Spleen (tissue), 11 donors: ENCODE measurements around the gene PPM1H. TPM values are rescaled to one million over a fixed set of nuclear protein-coding genes. Genes with fewer than 3 reads are reported as not detected.
A peak's percentile ranks its signal among the peaks of the same experiment; 100 is the strongest.

Source experiments
- DNase-seq: peaks from one replicate; pipeline ENCODE4 v3.0.0-alpha.2; 2020
- H3K27ac ChIP-seq, 8 donors: fragments of 200-600 bp; sonication (generic) in 7 of 8; 1 replicate in 4 of 8; 2 replicates in 4 of 8; pipeline versions ENCODE4 v1.5.0 to v1.8.0; 2016 to 2021; ENCODE audit warnings: inconsistent platforms in 4 of 8, mild to moderate bottlenecking in 4 of 8, moderate library complexity in 1 of 8
- H3K27me3 ChIP-seq, 7 donors: fragments of 200-600 bp; sonication (generic) in 6 of 7; replicated peaks in 1 of 7; 1 replicate in 4 of 7; 2 replicates in 3 of 7; pipeline versions ENCODE4 v1.5.0 to v1.8.0; 2016 to 2021; ENCODE audit warnings: inconsistent platforms in 3 of 7, mild to moderate bottlenecking in 1 of 7
- H3K36me3 ChIP-seq, 6 donors: fragments of 200-600 bp; sonication (generic) in 5 of 6; 1 replicate in 4 of 6; 2 replicates in 2 of 6; pipeline versions ENCODE4 v1.5.0 to v1.8.0; 2016 to 2021; ENCODE audit warnings: inconsistent platforms in 2 of 6
- H3K4me1 ChIP-seq, 6 donors: fragments of 200-600 bp; sonication (generic) in 5 of 6; 1 replicate in 3 of 6; 2 replicates in 3 of 6; pipeline versions ENCODE4 v1.5.0 to v1.8.0; 2016 to 2021; ENCODE audit warnings: inconsistent platforms in 3 of 6
- H3K4me3 ChIP-seq, 8 donors: fragments of 200-600 bp; sonication (generic) in 7 of 8; 1 replicate in 4 of 8; 2 replicates in 4 of 8; pipeline versions ENCODE4 v1.5.0 to v1.8.0; 2016 to 2021; ENCODE audit warnings: inconsistent platforms in 4 of 8, mild to moderate bottlenecking in 4 of 8, moderate library complexity in 2 of 8
- H3K9me3 ChIP-seq, 8 donors: fragments of 200-600 bp; sonication (generic) in 7 of 8; 1 replicate in 4 of 8; 2 replicates in 4 of 8; pipeline versions ENCODE4 v1.5.0 to v1.8.0; 2016 to 2021; ENCODE audit warnings: inconsistent platforms in 4 of 8
- POLR2A ChIP-seq, 3 donors: fragments of 450-650 bp; IDR thresholded peaks; one replicate each; pipeline ENCODE4 v1.5.1; 2017; ENCODE audit warnings: antibody characterized with exemption in 3 of 3, mild to moderate bottlenecking in 1 of 3
- POLR2AphosphoS5 ChIP-seq, 3 donors: sonication (generic); formaldehyde crosslinking; IDR thresholded peaks; one replicate each; pipeline ENCODE4 v1.5.1; 2017; ENCODE audit warnings: antibody characterized with exemption in 3 of 3
- WGBS, 5 donors: extraction: QIAGEN DNeasy Blood & Tissue Kit in 3 of 5; methylation state at CpG; one replicate each; pipeline versions ENCODE4 v1.1.5 to v1.1.7; 2013 to 2018; 5-methylcytosine and 5-hydroxymethylcytosine counted together
- intact Hi-C: fragments of 100-400 bp; cut with DNase I; formaldehyde crosslinking; loops from one replicate; pipeline ENCODE4 v1.15.0; 2023; ENCODE audit warnings: low total_unique reads
- polyA plus RNA-seq, 3 donors: library from polyadenylated mRNA; stranded (reverse); fragments of 200-250 nt; gene quantifications; one replicate each; pipeline ENCODE4 v1.2.1, GENCODE V29; 2013
- total RNA-seq, 7 donors: library from RNA; depleted of rRNA in 3 of 7; stranded (reverse); fragments of >200 nt in 3 of 7; fragmentation: NEBNext Ultra II Directional in 4 of 7; extraction: Animal tissue kit (Norgen Biotek cat#: 25700) in 4 of 7; gene quantifications; one replicate each; pipeline versions ENCODE4 v1.1.0 to v1.2.1, GENCODE V29; 2016 to 2021
- TF ChIP-seq, protein P1 (sequence below), 11 experiments: fragments of 200-600 bp in 7 of 11; fragments of 450-650 bp in 4 of 11; sonication (generic) in 4 of 11; IDR thresholded peaks in 8 of 11; conservative IDR thresholded peaks in 3 of 11; 1 replicate in 7 of 11; 2 replicates in 4 of 11; pipeline versions ENCODE4 v1.4.0 to v1.8.0; 2016 to 2021; ENCODE audit warnings: antibody characterized with exemption in 11 of 11, inconsistent platforms in 4 of 11, mild to moderate bottlenecking in 1 of 11
- donor health status: healthy with polysubstance abuse.
- donor health status: DM: no; HTN: no; CAD: no; lungs with moderate emphysema.
- donor health status: DM: no; HTN: no; CAD: no.
- donor health status: Bipolar disorder and iron deficiency.
- donor health status: healthy.
- donor health status: DM: no; HTN: no; CAD: no.
- donor health status: DM: yes; HTN: yes; CAD: no.

PPM1H gene
- total and polyA plus RNA-seq, 10 donors, result 0.17 to 3.9 (median 1.9) TPM

GRCh38 chr12:62714181-62714773, 220.7 kb downstream of the PPM1H start:
- no peak for DNase-seq
- H3K4me1 ChIP-seq, result peaks cover 0 to 12% (median 0%) of the 10 kb centered on the region in 6 donors
- intact Hi-C loops, result no loop called here
- H3K4me3 ChIP-seq, result no peak overlapping the region
- no peaks in the 10 kb centered on the region for H3K9me3 ChIP-seq
- TF ChIP-seq, protein P1, sequence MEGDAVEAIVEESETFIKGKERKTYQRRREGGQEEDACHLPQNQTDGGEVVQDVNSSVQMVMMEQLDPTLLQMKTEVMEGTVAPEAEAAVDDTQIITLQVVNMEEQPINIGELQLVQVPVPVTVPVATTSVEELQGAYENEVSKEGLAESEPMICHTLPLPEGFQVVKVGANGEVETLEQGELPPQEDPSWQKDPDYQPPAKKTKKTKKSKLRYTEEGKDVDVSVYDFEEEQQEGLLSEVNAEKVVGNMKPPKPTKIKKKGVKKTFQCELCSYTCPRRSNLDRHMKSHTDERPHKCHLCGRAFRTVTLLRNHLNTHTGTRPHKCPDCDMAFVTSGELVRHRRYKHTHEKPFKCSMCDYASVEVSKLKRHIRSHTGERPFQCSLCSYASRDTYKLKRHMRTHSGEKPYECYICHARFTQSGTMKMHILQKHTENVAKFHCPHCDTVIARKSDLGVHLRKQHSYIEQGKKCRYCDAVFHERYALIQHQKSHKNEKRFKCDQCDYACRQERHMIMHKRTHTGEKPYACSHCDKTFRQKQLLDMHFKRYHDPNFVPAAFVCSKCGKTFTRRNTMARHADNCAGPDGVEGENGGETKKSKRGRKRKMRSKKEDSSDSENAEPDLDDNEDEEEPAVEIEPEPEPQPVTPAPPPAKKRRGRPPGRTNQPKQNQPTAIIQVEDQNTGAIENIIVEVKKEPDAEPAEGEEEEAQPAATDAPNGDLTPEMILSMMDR (IDR thresholded peaks at IDR 0.05 in 8 of 11, conservative IDR thresholded peaks at IDR 0.05 in 3 of 11), result no peak
- TF ChIP-seq POLR2A (IDR thresholded peaks at IDR 0.05) (no peak), POLR2AphosphoS5 (IDR thresholded peaks at IDR 0.05) (no peak)
- no peaks in the 10 kb centered on the region for H3K27me3 ChIP-seq
- 78 to 87% (median 83%) methylated on average over 8 of the region's 8 CpGs for WGBS, 5 donors
- H3K27ac ChIP-seq, result peak overlapping the region in 5 of 8 donors; percentile 32 to 46 (median 34)
- no peaks in the 10 kb centered on the region for H3K36me3 ChIP-seq

DNA sequence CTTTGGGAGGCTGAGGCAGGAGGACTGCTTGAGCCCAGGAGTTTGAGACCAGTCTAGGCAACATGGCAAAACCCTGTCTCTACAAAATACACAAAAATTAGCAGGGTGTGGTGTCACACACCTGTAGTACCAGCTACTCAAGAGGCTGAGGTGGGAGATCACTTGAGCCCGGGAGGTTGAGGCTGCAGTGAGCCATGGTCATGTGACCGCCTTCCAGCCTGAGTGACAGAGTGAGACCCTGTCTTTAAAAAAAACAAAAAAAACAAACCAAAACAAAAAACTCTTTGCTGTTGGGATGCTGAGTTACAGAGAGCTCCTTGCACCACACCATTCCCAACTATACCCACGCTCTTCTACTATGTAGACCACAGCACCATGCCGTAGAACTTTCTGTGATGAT, 221.2 kb downstream of the PPM1H start:
- WGBS, 5 donors, result 94 to 96% (median 95%) methylated on average over 4 of the region's 4 CpGs
- Histone ChIP-seq H3K4me1 (peaks cover 0 to 12% (median 0%) of the 10 kb centered on the region in 6 donors), H3K9me3 (no peaks in the 10 kb centered on the region), H3K4me3 (no peak overlapping the region), H3K36me3 (no peaks in the 10 kb centered on the region), H3K27me3 (no peaks in the 10 kb centered on the region), H3K27ac (peak overlapping the region in 3 of 8 donors; percentile 35 to 46 (median 36))
- TF ChIP-seq, protein P1 (IDR thresholded peaks at IDR 0.05 in 8 of 11, conservative IDR thresholded peaks at IDR 0.05 in 3 of 11), result no peak
- TF ChIP-seq POLR2AphosphoS5 (IDR thresholded peaks at IDR 0.05) (no peak), POLR2A (IDR thresholded peaks at IDR 0.05) (no peak)
- no peak for DNase-seq
- intact Hi-C loops, result no loop called here

DNA sequence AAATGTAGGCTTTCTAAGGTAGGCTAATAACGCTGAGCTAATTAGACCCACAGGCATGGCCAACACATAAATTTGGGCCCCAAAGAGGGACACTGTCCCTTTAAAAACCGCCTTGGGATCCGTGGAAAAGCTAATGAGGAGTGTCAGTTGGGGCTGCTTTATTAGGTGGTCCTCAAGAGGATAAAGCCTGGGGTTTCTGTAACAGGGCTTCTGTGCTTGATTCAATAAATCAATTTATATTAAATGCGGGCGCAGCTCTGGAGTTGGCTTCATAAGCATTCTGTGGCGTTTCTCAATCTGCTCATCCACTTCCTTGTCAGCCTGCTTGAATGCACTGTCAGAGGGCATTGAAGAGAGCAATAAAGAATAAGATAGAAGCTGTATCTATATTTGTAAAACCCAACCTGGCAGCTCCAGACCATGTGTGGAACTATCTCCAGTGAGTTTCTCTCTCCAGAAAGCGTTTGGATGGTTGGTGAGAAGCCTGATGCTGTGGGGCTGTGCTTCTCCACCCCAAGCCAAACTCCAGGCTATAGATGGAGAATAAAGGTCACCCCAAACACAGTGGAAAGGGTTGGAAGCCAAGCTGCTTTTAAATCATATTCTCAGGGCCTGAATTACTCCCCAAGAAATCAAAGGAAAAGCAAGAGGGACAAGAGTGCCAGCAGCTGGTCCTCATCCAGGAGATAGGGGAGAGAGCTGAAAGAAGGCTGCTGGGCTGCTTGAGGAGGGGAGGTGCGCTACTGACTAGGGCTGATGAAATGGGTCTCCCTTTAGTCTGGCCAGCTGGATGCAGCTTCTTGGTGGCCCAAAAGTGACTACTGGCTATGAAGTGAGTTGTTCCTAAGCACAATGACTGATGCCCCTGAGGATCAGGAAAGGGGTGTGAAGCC, 222.0 kb downstream of the PPM1H start:
- no peak for DNase-seq
- Histone ChIP-seq H3K27ac (peak overlapping the region in 4 of 8 donors; percentile 28 to 46 (median 36)), H3K9me3 (no peaks in the 10 kb centered on the region), H3K27me3 (no peaks in the 10 kb centered on the region), H3K36me3 (no peaks in the 10 kb centered on the region), H3K4me3 (no peak overlapping the region), H3K4me1 (peaks cover 0 to 12% (median 0%) of the 10 kb centered on the region in 6 donors)
- TF ChIP-seq, protein P1 (IDR thresholded peaks at IDR 0.05 in 8 of 11, conservative IDR thresholded peaks at IDR 0.05 in 3 of 11), result no peak
- intact Hi-C loops, result no loop called here
- WGBS, 5 donors, result 75 to 81% (median 77%) methylated on average over 8 of the region's 8 CpGs

DNA sequence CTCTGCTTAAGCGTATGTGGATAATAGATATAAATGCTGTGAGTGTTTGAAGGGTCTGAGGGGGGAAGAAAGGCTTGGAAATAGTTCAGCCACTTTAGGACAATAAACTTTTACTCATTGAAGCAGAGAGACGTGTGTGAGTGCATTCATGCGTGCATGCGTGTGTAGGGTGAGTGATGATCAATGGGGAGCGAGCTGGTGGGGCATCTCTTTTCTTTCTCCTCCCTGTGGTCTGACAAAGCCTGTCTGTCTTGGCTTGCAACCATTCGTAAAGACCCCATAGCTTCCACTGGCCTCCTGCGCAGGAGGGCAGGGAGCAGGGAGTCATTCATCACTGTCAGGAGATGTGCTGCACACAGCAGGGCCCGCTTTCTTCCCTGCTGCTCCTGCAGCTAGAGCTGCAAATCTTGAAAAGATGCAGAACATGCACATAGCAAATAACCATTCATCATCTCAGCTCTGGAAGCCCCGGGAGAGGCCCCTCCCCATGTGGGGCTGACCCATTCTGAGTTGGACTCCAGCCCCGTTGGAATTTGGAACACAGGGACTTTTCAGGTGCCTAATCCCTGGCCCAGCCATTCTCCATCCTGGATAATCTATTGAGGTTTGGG, 223.2 kb downstream of the PPM1H start:
- WGBS, 5 donors, result 73 to 90% (median 86%) methylated on average over 10 of the region's 10 CpGs
- DNase-seq, result no peak
- no peaks in the 10 kb centered on the region for H3K36me3 ChIP-seq
- no peaks in the 10 kb centered on the region for H3K9me3 ChIP-seq
- H3K4me3 ChIP-seq, result no peak overlapping the region
- H3K4me1 ChIP-seq, result peaks cover 0 to 12% (median 0%) of the 10 kb centered on the region in 6 donors
- TF ChIP-seq, protein P1 (IDR thresholded peaks at IDR 0.05 in 8 of 11, conservative IDR thresholded peaks at IDR 0.05 in 3 of 11), result no peak
- TF ChIP-seq POLR2A (IDR thresholded peaks at IDR 0.05), result no peak
- TF ChIP-seq POLR2AphosphoS5 (IDR thresholded peaks at IDR 0.05), result no peak
- intact Hi-C loops, result no loop called here
- H3K27me3 ChIP-seq, result no peaks in the 10 kb centered on the region
- no peak overlapping the region for H3K27ac ChIP-seq
